GM12878 (cell line): Measurements from ENCODE around the gene MTAP.

ENCODE experiments used
- ATF7 ChIP-seq: fragments of 450-650 bp; IDR thresholded peaks from 2 replicates; pipeline ENCODE4 v1.6.1; 2016; ENCODE audit warnings: low read depth, mild to moderate bottlenecking
- BHLHE40 ChIP-seq, 2 experiments: fragments of 450-650 bp in 1 of 2; IDR thresholded peaks; 2 replicates each; pipeline ENCODE4 v1.6.1; 2011 to 2017; ENCODE audit warnings: low read depth in 2 of 2, borderline replicate concordance in 1 of 2, improper control_type of control experiment in 1 of 2, low read length in 1 of 2, mild to moderate bottlenecking in 1 of 2
- BRCA1 ChIP-seq: IDR thresholded peaks from 2 replicates; pipeline ENCODE4 v1.6.1; 2011; ENCODE audit warnings: low read depth, low read length, improper control_type of control experiment
- HDAC6 ChIP-seq: fragments of 200-600 bp; sonication (generic); IDR thresholded peaks from one replicate; pipeline ENCODE4 v1.8.0; 2017; ENCODE audit warnings: antibody characterized with exemption; ENCODE audit not compliant: unreplicated experiment
- TF ChIP-seq, protein P1 (sequence below), 3 experiments: IDR thresholded peaks in 2 of 3; conservative IDR thresholded peaks in 1 of 3; 2 replicates each; pipeline ENCODE4 v1.5.1; 2011; ENCODE audit warnings: low read depth in 3 of 3, low read length in 3 of 3, mild to moderate bottlenecking in 3 of 3, control low read depth in 2 of 3, moderate library complexity in 2 of 3, inconsistent platforms in 1 of 3, mixed read lengths in 1 of 3; ENCODE audit not compliant: control insufficient read depth in 2 of 3, insufficient read depth in 1 of 3; ENCODE audit errors: extremely low read depth in 1 of 3

DNA sequence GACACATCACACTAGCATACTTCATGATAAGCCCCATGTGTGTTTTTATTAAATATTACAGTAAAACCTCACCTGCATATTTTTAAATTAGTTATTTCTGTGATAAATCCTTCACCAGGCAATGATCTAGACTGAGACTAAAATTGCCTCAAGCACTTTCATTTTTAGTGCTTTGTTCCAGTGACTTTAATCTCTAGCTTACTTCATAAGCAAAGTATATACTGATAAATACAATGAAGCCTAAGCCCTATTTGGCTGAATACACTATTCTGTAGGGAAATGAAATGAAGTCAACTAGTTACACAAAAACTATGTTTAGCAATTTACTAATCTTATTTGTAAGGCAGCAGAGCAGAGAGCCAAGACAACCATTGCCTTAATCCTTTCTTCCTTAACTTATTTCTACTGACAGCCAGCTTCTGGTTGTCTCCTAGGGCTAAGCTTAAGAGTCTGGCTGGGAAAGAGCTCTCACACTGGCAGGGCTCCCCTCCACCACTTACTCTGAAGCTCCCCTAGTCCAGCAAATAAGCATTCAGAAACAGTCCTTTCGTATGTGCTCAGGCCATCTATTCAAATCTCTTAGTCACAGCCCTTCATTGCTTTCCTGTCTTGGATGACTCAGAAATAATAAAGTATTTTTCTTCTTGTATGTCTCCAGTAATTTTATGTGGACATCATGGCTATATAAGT is 31.4 kb upstream of the MTAP start:
- TF ChIP-seq, protein P1, sequence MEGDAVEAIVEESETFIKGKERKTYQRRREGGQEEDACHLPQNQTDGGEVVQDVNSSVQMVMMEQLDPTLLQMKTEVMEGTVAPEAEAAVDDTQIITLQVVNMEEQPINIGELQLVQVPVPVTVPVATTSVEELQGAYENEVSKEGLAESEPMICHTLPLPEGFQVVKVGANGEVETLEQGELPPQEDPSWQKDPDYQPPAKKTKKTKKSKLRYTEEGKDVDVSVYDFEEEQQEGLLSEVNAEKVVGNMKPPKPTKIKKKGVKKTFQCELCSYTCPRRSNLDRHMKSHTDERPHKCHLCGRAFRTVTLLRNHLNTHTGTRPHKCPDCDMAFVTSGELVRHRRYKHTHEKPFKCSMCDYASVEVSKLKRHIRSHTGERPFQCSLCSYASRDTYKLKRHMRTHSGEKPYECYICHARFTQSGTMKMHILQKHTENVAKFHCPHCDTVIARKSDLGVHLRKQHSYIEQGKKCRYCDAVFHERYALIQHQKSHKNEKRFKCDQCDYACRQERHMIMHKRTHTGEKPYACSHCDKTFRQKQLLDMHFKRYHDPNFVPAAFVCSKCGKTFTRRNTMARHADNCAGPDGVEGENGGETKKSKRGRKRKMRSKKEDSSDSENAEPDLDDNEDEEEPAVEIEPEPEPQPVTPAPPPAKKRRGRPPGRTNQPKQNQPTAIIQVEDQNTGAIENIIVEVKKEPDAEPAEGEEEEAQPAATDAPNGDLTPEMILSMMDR (IDR thresholded peaks at IDR 0.05 in 2 of 3, conservative IDR thresholded peaks at IDR 0.05 in 1 of 3; ENCODE audit: control insufficient read depth in 2 of 3, extremely low read depth in 1 of 3, insufficient read depth in 1 of 3, low read depth in 3 of 3, low read length in 3 of 3), result no peak
- TF ChIP-seq ATF7 (no peak), BRCA1 (no peak), BHLHE40 (IDR thresholded peaks at IDR 0.05; ENCODE audit: borderline replicate concordance in 1 of 2, low read depth in 2 of 2, low read length in 1 of 2) (no peak), HDAC6 (no peak)
